NCI-H510A (cell line): Measurements from ENCODE around the gene TNRC18.
"Not testable (repeated sequence)": the region's sequence is repeated elsewhere in the genome, so short reads cannot be mapped to it uniquely, and the experiment has no call there.

Source experiments
- DNase-seq: peaks from one replicate; lab custom pipeline; 2025; lab: John Stamatoyannopoulos, UW

Gene TNRC18

GRCh38 chr7:5291301-5291700 lies 132.3 kb downstream of the TNRC18 start:
- no peak for DNase-seq

- DNase-seq = no peak
These were observed 134.3 kb downstream of the TNRC18 start for GRCh38 chr7:5289355-5289754.

DNA sequence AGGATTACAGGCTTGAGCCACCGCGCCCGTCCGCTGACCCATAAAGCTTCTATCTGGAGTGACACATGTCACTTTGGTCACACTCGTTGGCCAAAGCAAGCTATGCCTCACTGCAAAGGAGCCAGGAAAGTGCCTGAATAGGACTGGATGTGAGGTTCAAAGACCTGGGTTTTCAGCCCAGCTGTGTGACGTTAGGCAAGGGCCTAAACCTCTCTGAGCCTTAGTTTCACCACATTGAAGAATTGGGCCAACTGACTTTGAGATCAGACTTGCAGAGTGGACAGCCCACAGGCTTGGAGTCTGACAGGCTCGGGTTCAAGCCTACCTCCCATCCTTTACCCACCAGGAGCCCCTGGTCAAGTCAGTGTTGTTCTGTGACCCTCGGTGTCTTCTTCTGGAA lies 135.1 kb downstream of the TNRC18 start:
- DNase-seq = not testable (repeated sequence)

- no peak for DNase-seq
These were observed 135.8 kb downstream of the TNRC18 start for GRCh38 chr7:5287802-5288201.

- DNase-seq = not testable (repeated sequence)
These were observed 136.3 kb downstream of the TNRC18 start for GRCh38 chr7:5287373-5287772.

DNA sequence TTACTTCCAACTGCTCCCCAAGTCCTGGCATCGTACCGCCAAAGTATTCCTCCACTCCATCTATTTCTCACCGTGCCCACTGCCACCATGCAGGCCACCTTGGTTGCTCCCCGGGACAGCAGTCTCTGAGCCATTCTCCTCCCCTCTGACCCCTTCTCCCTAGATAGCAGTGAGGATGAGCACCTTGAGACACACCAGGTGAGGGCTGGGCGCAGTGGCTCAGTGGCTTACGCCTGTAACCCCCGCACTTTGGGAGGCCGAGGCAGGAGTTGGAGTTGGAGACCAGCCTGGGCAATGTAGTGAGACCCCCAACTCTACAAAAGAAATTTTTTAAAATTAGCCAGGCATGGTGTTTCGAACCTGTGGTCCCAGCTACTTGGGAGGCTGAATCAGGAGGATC lies 136.7 kb downstream of the TNRC18 start:
- no peak for DNase-seq

GRCh38 chr7:5284304-5285281 lies 139.0 kb downstream of the TNRC18 start:
- peak; percentile 93 for DNase-seq

DNA sequence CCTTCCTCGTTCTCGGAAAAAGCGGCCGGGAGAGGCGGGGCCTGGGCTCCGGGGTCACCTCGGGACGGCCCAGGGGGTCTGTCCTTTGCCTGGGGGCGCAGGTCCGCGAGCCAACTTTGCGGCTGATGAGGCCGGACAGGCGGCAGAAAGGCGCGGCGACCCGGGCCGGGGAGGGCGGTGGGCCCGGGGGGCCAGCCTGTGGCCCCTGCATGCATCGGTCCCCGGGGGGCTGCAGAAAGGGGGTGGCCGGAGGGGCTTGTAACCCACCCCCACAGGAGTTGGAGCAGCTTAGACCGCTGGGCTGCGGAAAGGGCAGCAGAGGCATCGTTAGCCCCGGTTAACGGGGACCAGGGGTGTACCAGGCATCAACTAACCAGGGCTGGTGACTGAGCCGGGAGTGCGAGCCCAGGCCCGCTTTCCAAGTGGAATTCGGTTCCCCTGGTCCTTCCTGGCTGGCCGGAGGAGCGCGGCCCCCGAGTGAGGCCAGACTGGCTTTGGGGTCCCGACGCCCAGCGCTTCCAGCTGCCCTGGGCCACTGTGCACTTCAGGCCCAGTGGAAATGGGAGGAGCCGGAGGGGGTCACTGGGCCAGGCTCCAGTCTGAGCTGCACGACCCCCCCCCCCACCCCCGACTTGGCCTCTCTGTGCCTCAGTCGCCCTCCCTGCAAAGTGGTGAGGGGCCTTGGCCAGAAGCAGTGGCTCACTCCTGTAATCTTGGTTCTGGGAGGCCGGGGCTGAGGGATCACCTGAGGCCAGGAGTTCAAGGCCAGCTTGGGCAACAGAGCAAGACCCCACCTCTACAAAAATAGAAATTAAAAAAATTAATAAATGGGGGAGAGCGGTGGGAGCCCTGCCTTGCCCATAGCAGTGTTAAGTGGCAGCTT lies 140.0 kb downstream of the TNRC18 start:
- no peak for DNase-seq

- peak; percentile 40 for DNase-seq
These were observed 140.9 kb downstream of the TNRC18 start, which contains the start of gene SLC29A4 for GRCh38 chr7:5282543-5283316. SLC29A4 (plus strand) TSS chr7:5282943; CDS start chr7:5287817, 4,874 bp downstream.

GRCh38 chr7:5281598-5282500 lies 141.8 kb downstream of the TNRC18 start:
- DNase-seq = not testable (repeated sequence)

DNA sequence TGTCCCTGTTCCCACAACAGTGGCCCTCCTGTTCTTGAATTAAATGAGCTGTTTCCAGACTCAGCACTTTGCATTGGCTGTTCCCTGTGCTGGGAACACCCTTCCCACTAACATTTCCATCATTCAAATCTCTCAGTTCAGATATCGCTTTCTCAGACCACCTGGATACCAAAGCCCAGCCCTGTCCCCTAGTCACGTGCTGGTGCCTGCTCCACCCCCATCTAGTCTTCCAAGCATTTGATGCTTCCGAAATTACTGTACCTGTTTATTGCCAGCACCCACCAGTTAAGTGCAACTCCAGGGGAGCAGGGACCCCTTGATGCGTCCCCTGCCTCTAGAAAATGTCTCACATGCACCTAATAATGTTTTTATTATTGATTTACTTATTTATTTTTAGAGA lies 143.9 kb downstream of the TNRC18 start:
- DNase-seq = no peak

- DNase-seq = no peak
These were observed 144.9 kb downstream of the TNRC18 start for GRCh38 chr7:5278766-5279165.

GRCh38 chr7:5276611-5277010 lies 147.0 kb downstream of the TNRC18 start:
- DNase-seq = no peak

GRCh38 chr7:5276123-5276522 lies 147.5 kb downstream of the TNRC18 start:
- DNase-seq = not testable (repeated sequence)

GRCh38 chr7:5275510-5275909 lies 148.1 kb downstream of the TNRC18 start:
- DNase-seq = not testable (repeated sequence)

GRCh38 chr7:5274985-5275431 lies 148.6 kb downstream of the TNRC18 start:
- DNase-seq = not testable (repeated sequence)

DNA sequence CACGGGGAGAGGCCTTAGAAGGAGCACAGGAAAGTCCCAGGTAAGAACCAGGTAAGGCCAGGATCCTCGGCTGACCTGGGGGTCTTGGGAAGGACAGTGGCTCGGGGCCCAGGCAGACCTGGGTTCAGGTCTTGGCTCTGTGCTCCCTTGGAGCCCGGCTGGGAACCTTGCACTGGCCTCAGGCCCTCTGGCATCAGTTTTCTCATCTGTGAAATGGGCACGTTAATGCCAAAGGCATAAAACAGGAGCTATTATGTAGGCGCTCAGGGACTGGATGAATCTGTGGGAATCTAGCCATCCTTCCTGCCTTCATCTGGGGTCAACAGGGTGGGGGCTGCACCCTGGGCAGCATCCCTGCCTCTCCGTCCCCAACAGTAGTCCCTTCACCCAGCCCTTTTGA lies 149.2 kb downstream of the TNRC18 start:
- DNase-seq = no peak

DNA sequence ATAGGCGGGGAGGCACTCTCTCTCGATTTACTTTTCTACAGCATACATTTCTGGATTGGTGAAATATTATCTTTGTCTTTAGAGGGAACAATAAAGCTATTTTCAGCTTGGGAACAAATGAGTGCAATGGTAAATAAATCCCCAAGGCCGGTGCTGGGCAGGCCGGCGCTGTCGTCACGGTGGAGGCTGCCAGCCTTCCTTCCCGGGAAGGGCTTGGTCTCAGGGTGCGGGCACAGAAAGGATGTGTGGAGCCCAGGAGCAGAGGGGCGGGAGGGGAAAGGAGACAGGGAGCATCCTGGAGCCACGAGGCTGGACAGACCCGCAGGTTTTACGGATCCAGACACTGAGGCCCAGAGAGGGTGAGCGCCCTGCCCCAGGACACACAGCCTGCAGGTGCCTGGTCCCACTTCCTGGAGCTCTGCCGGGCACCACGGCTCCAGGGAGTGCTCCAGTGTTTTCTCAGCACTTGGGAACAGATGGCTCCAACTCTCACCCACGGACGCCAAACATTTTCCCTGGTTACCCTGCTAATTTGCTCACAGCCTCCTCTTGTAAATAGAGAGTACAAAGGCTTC lies 149.7 kb downstream of the TNRC18 start:
- not testable (repeated sequence) for DNase-seq

- no peak for DNase-seq
These were observed 152.8 kb downstream of the TNRC18 start for GRCh38 chr7:5270788-5271187.

DNA sequence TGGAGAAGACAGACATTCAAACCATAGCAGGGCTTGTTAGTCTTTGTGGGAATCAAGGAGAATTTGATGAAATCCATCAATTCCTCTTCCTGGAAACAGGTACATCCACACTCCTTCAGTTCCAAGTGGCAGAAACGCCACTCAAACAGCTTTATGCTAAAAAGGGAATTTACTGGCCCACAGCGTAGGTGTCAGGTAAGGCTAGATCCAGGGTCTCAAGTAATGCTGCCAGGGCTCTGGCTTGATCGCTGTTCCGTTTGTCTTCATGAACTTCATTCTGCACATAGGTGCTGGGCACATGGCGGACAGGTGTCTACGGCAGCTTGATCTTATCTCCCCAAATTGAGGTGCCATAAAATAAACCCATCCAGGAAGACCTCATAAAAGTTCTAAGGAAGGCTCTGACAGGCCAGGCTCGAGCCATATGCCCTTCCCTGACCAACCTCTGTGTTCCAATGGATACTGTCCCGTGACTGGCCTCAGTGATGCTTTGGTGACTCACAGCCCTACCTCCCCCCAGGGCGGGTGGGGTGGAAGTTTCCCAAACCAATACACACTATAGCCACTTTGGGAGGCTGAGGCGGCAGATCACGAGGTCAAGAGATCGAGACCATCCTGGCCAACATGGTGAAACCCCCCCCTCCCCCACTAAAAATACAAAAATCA lies 153.5 kb downstream of the TNRC18 start:
- not testable (repeated sequence) for DNase-seq
